HL-60 (cell line): ENCODE data around the gene MARF1.

Experiments used
- GABPA ChIP-seq: IDR thresholded peaks from 2 replicates; pipeline ENCODE4 v1.6.1; 2012; ENCODE audit warnings: low read depth
- POLR2AphosphoS5 ChIP-seq: IDR thresholded peaks from 2 replicates; pipeline ENCODE4 v1.6.1; 2012; ENCODE audit warnings: low read depth
- REST ChIP-seq: IDR thresholded peaks from 2 replicates; pipeline ENCODE4 v1.6.1; 2012; ENCODE audit warnings: low read depth; ENCODE audit not compliant: insufficient replicate concordance
- SPI1 ChIP-seq: IDR thresholded peaks from 2 replicates; pipeline ENCODE4 v1.6.1; 2012; ENCODE audit warnings: low read depth, mild to moderate bottlenecking, borderline replicate concordance
- TF ChIP-seq, protein P1 (sequence below): IDR thresholded peaks from one replicate; pipeline ENCODE4 v1.5.1; 2011; ENCODE audit warnings: low read length, control low read depth, inconsistent platforms; ENCODE audit not compliant: insufficient read depth

DNA sequence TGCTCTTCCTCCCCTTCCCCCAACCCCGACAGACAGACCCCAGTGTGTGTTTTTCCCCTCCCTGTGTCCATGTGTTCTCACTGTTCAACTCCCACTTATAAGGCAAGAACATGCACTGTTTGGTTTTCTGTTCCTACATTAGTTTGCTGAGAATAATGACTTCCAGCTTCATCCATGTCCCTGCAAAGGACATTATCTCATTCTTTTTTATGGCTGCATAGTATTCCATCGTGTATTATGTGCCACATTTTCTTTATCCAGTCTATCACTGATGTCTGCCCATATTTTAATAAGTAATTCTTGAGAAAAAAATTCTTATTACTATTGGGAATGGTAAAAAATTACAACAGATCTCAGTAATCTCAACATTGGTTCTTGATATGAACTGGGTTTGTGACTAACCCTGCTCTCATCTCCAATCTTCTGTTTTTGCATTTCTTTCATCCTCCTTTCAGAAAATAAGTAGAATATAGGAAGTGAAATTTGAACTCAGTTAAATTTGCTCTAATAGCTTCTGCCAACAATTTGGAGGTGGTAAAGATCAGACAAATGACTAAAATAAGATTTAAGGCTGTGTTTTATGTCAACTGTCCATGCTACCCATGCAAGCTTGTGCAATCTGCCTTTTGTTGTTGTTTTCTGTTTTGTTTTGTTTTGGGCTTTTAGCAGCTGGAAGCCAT lies 11.1 kb downstream of the MARF1 start:
- TF ChIP-seq, protein P1, sequence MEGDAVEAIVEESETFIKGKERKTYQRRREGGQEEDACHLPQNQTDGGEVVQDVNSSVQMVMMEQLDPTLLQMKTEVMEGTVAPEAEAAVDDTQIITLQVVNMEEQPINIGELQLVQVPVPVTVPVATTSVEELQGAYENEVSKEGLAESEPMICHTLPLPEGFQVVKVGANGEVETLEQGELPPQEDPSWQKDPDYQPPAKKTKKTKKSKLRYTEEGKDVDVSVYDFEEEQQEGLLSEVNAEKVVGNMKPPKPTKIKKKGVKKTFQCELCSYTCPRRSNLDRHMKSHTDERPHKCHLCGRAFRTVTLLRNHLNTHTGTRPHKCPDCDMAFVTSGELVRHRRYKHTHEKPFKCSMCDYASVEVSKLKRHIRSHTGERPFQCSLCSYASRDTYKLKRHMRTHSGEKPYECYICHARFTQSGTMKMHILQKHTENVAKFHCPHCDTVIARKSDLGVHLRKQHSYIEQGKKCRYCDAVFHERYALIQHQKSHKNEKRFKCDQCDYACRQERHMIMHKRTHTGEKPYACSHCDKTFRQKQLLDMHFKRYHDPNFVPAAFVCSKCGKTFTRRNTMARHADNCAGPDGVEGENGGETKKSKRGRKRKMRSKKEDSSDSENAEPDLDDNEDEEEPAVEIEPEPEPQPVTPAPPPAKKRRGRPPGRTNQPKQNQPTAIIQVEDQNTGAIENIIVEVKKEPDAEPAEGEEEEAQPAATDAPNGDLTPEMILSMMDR: no peak
- TF ChIP-seq POLR2AphosphoS5: no peak
- TF ChIP-seq GABPA: no peak
- no peak for TF ChIP-seq REST
- no peak for TF ChIP-seq SPI1
